Neural cell (in vitro differentiated cells): ENCODE measurements around the gene FKBP10. TPM values are rescaled to one million over a fixed set of nuclear protein-coding genes. Genes with fewer than 3 reads are reported as not detected.

Source experiments
- H2AFZ ChIP-seq: fragments of 200-600, 300-800 bp; sonication (generic), shearing (Covaris generic); 2 replicates; pipeline ENCODE4 v1.6.0; 2014; ENCODE audit warnings: low read depth, mild to moderate bottlenecking, antibody characterized with exemption, low read length, moderate library complexity
- H3F3A ChIP-seq: fragments of 200-600 bp; shearing (Covaris generic); 2 replicates; pipeline ENCODE4 v1.6.1; 2016; ENCODE audit warnings: mild to moderate bottlenecking, moderate library complexity, mixed read lengths, antibody characterized with exemption, low read length; ENCODE audit not compliant: insufficient read depth, poor library complexity, severe bottlenecking
- H3K27ac ChIP-seq: fragments of 200-600, 300-800 bp; sonication (generic), shearing (Covaris generic); 2 replicates; pipeline ENCODE4 v1.5.1; 2014; ENCODE audit warnings: mild to moderate bottlenecking, low read length, moderate library complexity
- H3K27me3 ChIP-seq: fragments of 300-800, 200-600 bp; sonication (generic), shearing (Covaris generic); 2 replicates; pipeline ENCODE4 v1.6.0; 2014; ENCODE audit warnings: mild to moderate bottlenecking, low read depth, low read length, moderate library complexity; ENCODE audit not compliant: insufficient read depth
- H3K36me3 ChIP-seq: fragments of 300-800, 200-600 bp; sonication (generic), shearing (Covaris generic); 2 replicates; pipeline ENCODE4 v1.5.1; 2014; ENCODE audit warnings: mild to moderate bottlenecking, antibody characterized with exemption, low read length, moderate library complexity; ENCODE audit not compliant: insufficient read depth
- H3K4me2 ChIP-seq: fragments of 300-800, 200-600 bp; sonication (generic), shearing (Covaris generic); 2 replicates; pipeline ENCODE4 v1.6.0; 2014; ENCODE audit warnings: mild to moderate bottlenecking, low read length
- H3K4me3 ChIP-seq: fragments of 300-800, 200-600 bp; sonication (generic), shearing (Covaris generic); 2 replicates; pipeline ENCODE4 v1.5.1; 2014; ENCODE audit warnings: mild to moderate bottlenecking, low read length, moderate library complexity
- H3K79me2 ChIP-seq: fragments of 200-600 bp; shearing (Covaris generic); replicated peaks from 2 replicates; pipeline ENCODE4 v1.6.0; 2014; ENCODE audit warnings: mild to moderate bottlenecking, low read length, moderate library complexity; ENCODE audit not compliant: insufficient read depth
- H3K9ac ChIP-seq: fragments of 300-800, 200-600 bp; sonication (generic), shearing (Covaris generic); 2 replicates; pipeline ENCODE4 v1.6.1; 2016; ENCODE audit warnings: mild to moderate bottlenecking, low read length, mixed read lengths
- H3K9me2 ChIP-seq: fragments of 200-600 bp; shearing (Covaris generic); 2 replicates; pipeline ENCODE4 v1.6.1; 2016; ENCODE audit warnings: mild to moderate bottlenecking, low read length, mixed read lengths; ENCODE audit not compliant: insufficient read depth
- H3K9me3 ChIP-seq: fragments of 200-600, 300-800 bp; sonication (generic), shearing (Covaris generic); 2 replicates; pipeline ENCODE4 v1.6.1; 2016; ENCODE audit warnings: mild to moderate bottlenecking, mixed run types, low read length, moderate library complexity, mixed read lengths
- H4K20me1 ChIP-seq: fragments of 200-600 bp; shearing (Covaris generic); 2 replicates; pipeline ENCODE4 v1.6.1; 2016; ENCODE audit warnings: mild to moderate bottlenecking, mixed run types; ENCODE audit not compliant: insufficient read depth
- CTCF ChIP-seq: fragments of 450-650 bp; IDR thresholded peaks from 2 replicates; pipeline ENCODE4 v1.5.1; 2014; ENCODE audit warnings: antibody characterized with exemption, mild to moderate bottlenecking, moderate library complexity; ENCODE audit not compliant: poor library complexity, severe bottlenecking
- EP300 ChIP-seq: fragments of 450-650 bp; conservative IDR thresholded peaks from 2 replicates; pipeline ENCODE4 v1.6.1; 2014; ENCODE audit warnings: antibody characterized with exemption, mild to moderate bottlenecking, moderate library complexity; ENCODE audit not compliant: poor library complexity, severe bottlenecking
- EZH2 ChIP-seq: fragments of 200-600, 300-800 bp; shearing (Covaris generic), sonication (generic); IDR thresholded peaks from 2 replicates; pipeline ENCODE4 v1.6.1; 2014; ENCODE audit warnings: antibody characterized with exemption, low read length, borderline replicate concordance, mild to moderate bottlenecking; ENCODE audit not compliant: insufficient read depth, poor library complexity, severe bottlenecking
- MXI1 ChIP-seq: fragments of 450-650 bp; conservative IDR thresholded peaks from 2 replicates; pipeline ENCODE4 v1.6.1; 2014; ENCODE audit warnings: antibody characterized with exemption, mild to moderate bottlenecking; ENCODE audit not compliant: poor library complexity, severe bottlenecking
- POLR2AphosphoS5 ChIP-seq: IDR thresholded peaks from 2 replicates; pipeline ENCODE4 v1.6.1; 2012
- RAD21 ChIP-seq: fragments of 450-650 bp; conservative IDR thresholded peaks from 2 replicates; pipeline ENCODE4 v1.6.1; 2014; ENCODE audit warnings: antibody characterized with exemption, mild to moderate bottlenecking, moderate library complexity
- REST ChIP-seq: IDR thresholded peaks from 2 replicates; pipeline ENCODE4 v1.6.1; 2012; ENCODE audit warnings: borderline replicate concordance
- SMC3 ChIP-seq: fragments of 450-650 bp; conservative IDR thresholded peaks from 2 replicates; pipeline ENCODE4 v1.6.1; 2014; ENCODE audit warnings: antibody characterized with exemption, mild to moderate bottlenecking, moderate library complexity; ENCODE audit not compliant: poor library complexity
- TAF1 ChIP-seq: IDR thresholded peaks from 2 replicates; pipeline ENCODE4 v1.6.1; 2012; ENCODE audit warnings: low read depth
- polyA plus RNA-seq: library from polyadenylated mRNA; depleted of rRNA; stranded (reverse); fragments of >200 nt; gene quantifications from 2 replicates; pipeline ENCODE4 v1.2.3, GENCODE V29; 2014

Gene FKBP10
- polyA plus RNA-seq, 1 donor from 2014 or later, result 3.5 TPM

DNA sequence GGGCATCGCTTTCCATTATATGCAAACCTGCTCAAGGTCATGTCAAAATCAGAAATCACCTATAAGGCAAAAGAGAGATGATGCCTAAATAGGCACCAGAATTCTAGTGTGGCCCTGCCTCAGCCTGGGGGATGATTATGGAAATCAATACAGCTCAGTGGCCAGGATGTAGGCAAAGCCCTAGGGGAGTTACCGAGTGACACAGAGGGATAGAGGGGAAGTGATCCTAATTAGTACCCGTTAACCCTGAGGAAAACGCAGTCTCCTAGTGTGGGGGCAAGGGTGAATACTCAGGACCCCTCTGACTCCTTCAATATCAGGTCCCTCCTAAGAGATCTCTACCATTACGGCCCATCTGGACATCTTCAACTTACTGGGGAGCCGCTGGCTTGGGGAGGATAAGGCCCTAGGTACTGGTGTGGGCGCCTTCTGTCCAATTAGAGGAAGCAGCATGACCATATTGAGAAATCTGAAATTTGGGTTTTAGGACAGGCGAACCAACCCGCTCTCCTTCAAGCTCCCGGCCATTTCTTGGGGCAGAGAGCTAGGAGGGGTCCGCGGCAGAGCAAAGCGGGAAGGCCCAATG is 22.5 kb downstream of the FKBP10 start:
- Histone ChIP-seq H3K27ac (peak overlapping the region; percentile 24), H3K9ac (peak overlapping the region; percentile 90), H3K79me2 (peaks cover 17% of the 10 kb centered on the region), H3K9me3 (no peaks in the 10 kb centered on the region), H2AFZ (peak overlapping the region; percentile 79), H3F3A (no peaks in the 10 kb centered on the region), H3K4me2 (peak overlapping the region; percentile 82), H3K27me3 (no peaks in the 10 kb centered on the region), H3K9me2 (no peaks in the 10 kb centered on the region), H3K36me3 (no peaks in the 10 kb centered on the region), H4K20me1 (no peaks in the 10 kb centered on the region), H3K4me3 (peak overlapping the region; percentile 95)
- TF ChIP-seq REST (no peak), EP300 (no peak), TAF1 (no peak), SMC3 (no peak), POLR2AphosphoS5 (no peak), MXI1 (no peak), EZH2 (no peak), CTCF (no peak), RAD21 (no peak)

DNA sequence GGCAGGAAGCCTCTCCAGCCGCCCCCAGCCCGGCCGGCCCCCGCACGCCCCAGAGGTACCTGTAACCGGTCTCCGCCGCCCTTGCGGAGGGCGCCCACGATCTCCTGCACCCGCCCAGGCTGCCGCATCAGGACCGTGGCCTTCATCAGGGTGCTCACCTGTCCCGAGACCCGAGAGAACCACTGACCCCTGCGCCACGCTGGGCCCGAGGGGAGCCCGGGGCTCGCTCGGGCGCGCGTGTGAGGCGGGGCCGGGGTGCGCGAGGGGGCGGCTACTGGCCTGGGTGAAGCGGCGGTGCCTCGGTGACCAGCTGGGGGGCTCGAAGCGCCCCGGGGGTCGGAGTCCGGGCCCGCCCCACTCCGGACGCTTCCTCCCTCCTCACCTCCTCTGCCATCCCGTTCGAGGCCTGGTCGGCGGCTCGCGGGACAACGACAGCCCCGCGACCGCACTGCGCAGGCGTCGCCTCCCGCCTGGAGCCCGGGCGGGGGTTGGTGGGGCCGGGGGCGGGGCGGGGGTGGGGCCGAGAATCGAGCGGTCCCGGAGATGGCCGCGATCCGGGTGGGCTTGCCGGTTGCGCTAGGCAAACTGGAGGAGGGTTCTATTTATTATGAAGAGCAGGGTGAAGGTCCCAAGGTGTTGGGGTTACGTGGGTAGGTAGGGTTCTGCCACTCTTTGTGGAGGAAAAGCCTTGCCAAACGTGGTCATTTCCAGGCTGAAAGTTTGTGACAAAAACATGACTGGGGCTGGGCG is 23.2 kb downstream of the FKBP10 start, which contains the start of gene NT5C3B:
TSS of gene NT5C3B (minus strand) at position 433 of the 750 bp plus-strand sequence. CDS start at position 394, 39 bp downstream.
- H3K9me2 ChIP-seq, result no peaks in the 10 kb centered on the region
- peak within 1 kb of the TSS; percentile 82 for H3K4me2 ChIP-seq
- H3K27me3 ChIP-seq, result no peaks in the 10 kb centered on the region
- H3K9me3 ChIP-seq, result no peaks in the 10 kb centered on the region
- no peak for TF ChIP-seq SMC3
- TF ChIP-seq POLR2AphosphoS5, result peak; percentile 89
- peak; percentile 59 for TF ChIP-seq REST
- TF ChIP-seq MXI1, result peak; percentile 71
- TF ChIP-seq TAF1, result peak; percentile 58
- no peak for TF ChIP-seq EZH2
- peak within 1 kb of the TSS; percentile 90 for H3K9ac ChIP-seq
- peak within 1 kb of the TSS; percentile 95 for H3K4me3 ChIP-seq
- peak within 1 kb of the TSS; percentile 79 for H2AFZ ChIP-seq
- no peaks in the 10 kb centered on the region for H4K20me1 ChIP-seq
- peaks cover 17% of the 10 kb centered on the region for H3K79me2 ChIP-seq
- no peaks in the 10 kb centered on the region for H3F3A ChIP-seq
- H3K36me3 ChIP-seq, result no peaks in the 10 kb centered on the region
- peak within 1 kb of the TSS; percentile 24 for H3K27ac ChIP-seq
